K562 (cell line): ENCODE results near the gene PCED1B. TPM values are rescaled to one million over a fixed set of nuclear protein-coding genes. Genes with fewer than 3 reads are reported as not detected.

Experiments used
- ATAC-seq: fragments of 200-7000 bp; cut with Tn5 transposase; 3 replicates; pipeline ENCODE4 v1.9.1; 2020; ENCODE audit warnings: moderate library complexity
- BruUV-seq: library from RNA; stranded (reverse); fragments of 400-500 nt; replicated peaks from 2 replicates; lab custom pipeline; 2021; lab: Mats Ljungman, UMichigan
- CTCF ChIA-PET: fragments of 300-600 bp; formaldehyde crosslinking; extraction: SDS; loops from one replicate; lab custom pipeline; 2021; ENCODE audit warnings: low intra/inter-chr PET ratio; lab: Yijun Ruan, JAX
- POLR2A ChIA-PET: fragments of 300-600, 350-650 bp; sonication (Branson Sonifier 250); formaldehyde crosslinking; extraction: SDS; loops from one replicate; lab custom pipeline; 2021; ENCODE audit warnings: antibody characterized with exemption, inconsistent platforms; lab: Yijun Ruan, JAX
- DNase-seq, 4 experiments: peaks; one replicate each; pipeline versions ENCODE4 v3.0.0 to v3.0.0-alpha.2; 2011 to 2018; ENCODE audit warnings: low spot score in 3 of 4, mixed read lengths in 3 of 4; ENCODE audit errors: extremely low read depth in 1 of 4
- FAIRE-seq: peaks from 2 replicates; lab custom pipeline; 2011; peaks lifted over from hg19 to GRCh38; lab: Jason Lieb, UNC
- H2AFZ ChIP-seq: 2 replicates; pipeline ENCODE4 v1.6.0; 2011; ENCODE audit warnings: low read depth, low read length, control low read depth, inconsistent platforms
- H3K27ac ChIP-seq: fragments of 200-600 bp; 3 replicates; pipeline ENCODE4 v1.8.0; 2011; ENCODE audit warnings: low read depth, mild to moderate bottlenecking, control low read depth, inconsistent platforms, low read length, moderate library complexity, mixed read lengths; ENCODE audit errors: extremely low read depth
- H3K27me3 ChIP-seq, 2 experiments: fragments of 300-600 bp in 1 of 2; 2 replicates in 1 of 2; 3 replicates in 1 of 2; pipeline versions ENCODE4 v1.6.0 to v1.8.0; 2011; ENCODE audit warnings: inconsistent platforms in 2 of 2, low read length in 2 of 2, mild to moderate bottlenecking in 1 of 2, mixed read lengths in 1 of 2, moderate library complexity in 1 of 2; ENCODE audit not compliant: control insufficient read depth in 2 of 2, insufficient read depth in 2 of 2
- H3K36me3 ChIP-seq: fragments of 300-600 bp; 3 replicates; pipeline ENCODE4 v1.8.0; 2011; ENCODE audit warnings: mild to moderate bottlenecking, low read length, inconsistent platforms; ENCODE audit not compliant: control insufficient read depth, insufficient read depth
- H3K4me1 ChIP-seq, 2 experiments: fragments of 200-600 bp in 1 of 2; replicated peaks in 1 of 2; 2 replicates in 1 of 2; 3 replicates in 1 of 2; pipeline versions ENCODE4 v1.5.1 to v1.8.0; 2011; ENCODE audit warnings: inconsistent platforms in 2 of 2, low read length in 2 of 2, mild to moderate bottlenecking in 1 of 2, mixed read lengths in 1 of 2, moderate library complexity in 1 of 2; ENCODE audit not compliant: control insufficient read depth in 2 of 2, insufficient read depth in 2 of 2
- H3K4me2 ChIP-seq: 2 replicates; pipeline ENCODE4 v1.6.1; 2011; ENCODE audit warnings: low read length, control low read depth, inconsistent platforms, mixed read lengths; ENCODE audit not compliant: insufficient read depth
- H3K4me3 ChIP-seq: fragments of 200-600 bp; sonication (generic), shearing (Covaris generic); 2 replicates; pipeline ENCODE4 v1.5.1; 2016; ENCODE audit warnings: control low read depth, inconsistent platforms
- H3K79me2 ChIP-seq: fragments of 200-600 bp; 3 replicates; pipeline ENCODE4 v1.8.0; 2011; ENCODE audit warnings: low read length, inconsistent platforms; ENCODE audit not compliant: control insufficient read depth, insufficient read depth
- H3K9ac ChIP-seq, 2 experiments: 2 replicates each; pipeline versions ENCODE4 v1.6.0 to v1.6.1; 2011; ENCODE audit warnings: low read depth in 2 of 2, low read length in 2 of 2, control low read depth in 1 of 2, inconsistent platforms in 1 of 2, mild to moderate bottlenecking in 1 of 2, mixed read lengths in 1 of 2; ENCODE audit not compliant: insufficient read depth in 1 of 2
- H3K9me1 ChIP-seq: one replicate; pipeline ENCODE4 v1.6.0; 2011; ENCODE audit warnings: inconsistent platforms, mild to moderate bottlenecking, low read length, moderate library complexity; ENCODE audit not compliant: control insufficient read depth, insufficient read depth
- H3K9me3 ChIP-seq: replicated peaks from 2 replicates; pipeline ENCODE4 v1.5.1; 2011; ENCODE audit warnings: low read depth, low read length, inconsistent platforms; ENCODE audit not compliant: control insufficient read depth, insufficient read depth
- H4K20me1 ChIP-seq: replicated peaks from 2 replicates; pipeline ENCODE4 v1.6.1; 2011; ENCODE audit warnings: low read length, inconsistent platforms, mixed read lengths; ENCODE audit not compliant: control insufficient read depth, insufficient read depth
- BRCA1 ChIP-seq, 2 experiments: fragments of 450-650 bp in 1 of 2; sonication (generic) in 1 of 2; formaldehyde crosslinking in 1 of 2; IDR thresholded peaks; 2 replicates each; pipeline versions ENCODE4 v1.5.0 to v1.6.1; 2017 to 2020; ENCODE audit warnings: mild to moderate bottlenecking in 1 of 2, missing genetic modification reagents in 1 of 2
- DACH1 ChIP-seq: fragments of 450-650 bp; IDR thresholded peaks from 2 replicates; pipeline ENCODE4 v1.6.1; 2018; ENCODE audit not compliant: partially characterized antibody
- ETV5 ChIP-seq: sonication (generic); formaldehyde crosslinking; IDR thresholded peaks from 2 replicates; pipeline ENCODE4 v1.4.0; 2020; ENCODE audit warnings: low read depth, mild to moderate bottlenecking, missing genetic modification reagents
- FUS ChIP-seq: fragments of 200-400 bp; formaldehyde crosslinking; optimal IDR thresholded peaks from 2 replicates; pipeline ENCODE3; 2017; ENCODE audit warnings: low read depth, low read length
- MTF1 ChIP-seq: fragments of 250-450 bp; sonication (Bioruptor Pico); IDR thresholded peaks from 2 replicates; pipeline ENCODE4 v1.9.0; 2021; ENCODE audit warnings: moderate library complexity, mild to moderate bottlenecking, inconsistent platforms, borderline replicate concordance
- NRF1 ChIP-seq, 2 experiments: fragments of 450-650 bp; IDR thresholded peaks in 1 of 2; conservative IDR thresholded peaks in 1 of 2; 2 replicates each; pipeline ENCODE4 v1.6.1; 2014; ENCODE audit warnings: mild to moderate bottlenecking in 2 of 2
- OTX1 ChIP-seq: fragments of 450-650 bp; formaldehyde crosslinking; IDR thresholded peaks from 2 replicates; pipeline ENCODE4 v1.4.0; 2022; ENCODE audit warnings: mild to moderate bottlenecking
- PURB ChIP-seq: sonication (generic); formaldehyde crosslinking; IDR thresholded peaks from 2 replicates; pipeline ENCODE4 v1.9.0; 2021; ENCODE audit warnings: low read depth, mild to moderate bottlenecking, missing genetic modification reagents
- YBX1 ChIP-seq: fragments of 450-650 bp; IDR thresholded peaks from 2 replicates; pipeline ENCODE4 v1.7.1; 2016; ENCODE audit warnings: mild to moderate bottlenecking
- ZFP30 ChIP-seq: fragments of 250-450 bp; sonication (Bioruptor Pico); IDR thresholded peaks from 2 replicates; pipeline ENCODE4 v1.8.0; 2022; ENCODE audit warnings: moderate library complexity, mild to moderate bottlenecking, inconsistent platforms, borderline replicate concordance
- WGBS: fragments of 100-300 bp; shearing (Covaris generic); methylation state at CpG from one replicate; pipeline ENCODE4 v1.1.6; 2016; ENCODE audit warnings: low coverage, mixed read lengths; ENCODE audit not compliant: insufficient coverage; ENCODE audit errors: missing lambda C conversion rate; 5-methylcytosine and 5-hydroxymethylcytosine counted together
- in situ Hi-C: fragments of 300-500 bp; cut with MboI; formaldehyde crosslinking; loops from 4 replicates; pipeline ENCODE4 v1.15.0; 2018; ENCODE audit warnings: inconsistent platforms, mixed read lengths
- intact Hi-C: fragments of 100-400 bp; cut with micrococcal nuclease; formaldehyde crosslinking; loops from 2 replicates; pipeline ENCODE4 v1.14.2; 2022
- polyA plus RNA-seq, 8 experiments: library from polyadenylated mRNA; depleted of rRNA in 4 of 8; stranded (reverse) in 5 of 8; unstranded in 3 of 8; fragments of >200 nt; fragmentation: Nextera tagmentation in 2 of 8; fragmentation: Illumina TruSeq in 1 of 8; extraction: Ambion mirVana in 2 of 8; extraction: Trizol in 1 of 8; gene quantifications; 2 replicates each; pipeline versions ENCODE4 v1.2.1 to v1.2.3, GENCODE V29; 2011 to 2014; ENCODE audit warnings: inconsistent platforms in 1 of 8, missing spikeins in 1 of 8
- total RNA-seq, 7 experiments: library from RNA; depleted of rRNA in 6 of 7; stranded (reverse); fragments of >200 nt in 6 of 7; fragmentation: Illumina TruSeq in 2 of 7; extraction: Trizol in 2 of 7; gene quantifications; 2 replicates each; pipeline versions ENCODE4 v1.2.1 to v1.2.3, GENCODE V29; 2011 to 2021; ENCODE audit warnings: low replicate concordance in 1 of 7
- TF ChIP-seq, protein P1 (sequence below), 2 experiments: fragments of 450-650 bp; IDR thresholded peaks; 2 replicates each; pipeline ENCODE4 v1.6.1; 2018; ENCODE audit warnings: mild to moderate bottlenecking in 2 of 2, low read depth in 1 of 2; ENCODE audit not compliant: partially characterized antibody in 2 of 2
- TF ChIP-seq, protein P2 (sequence below): fragments of 250-450 bp; sonication (Bioruptor Pico); IDR thresholded peaks from 2 replicates; pipeline ENCODE4 v1.5.0; 2021; ENCODE audit warnings: mild to moderate bottlenecking, moderate library complexity

PCED1B gene
- total and polyA plus RNA-seq, 9 of the 15 experiments (the other 6 are each of a cell fraction or from before 2014, with no cell fraction given): 1.2 to 9.3 (median 2.5) TPM

GRCh38 chr12:47149146-47149545 lies 69.7 kb downstream of the PCED1B start:
- POLR2A ChIA-PET: interaction anchor here (0.7 to 1.8 kb wide), 2 partner anchors 9 to 290 kb away, joined by 3 to 4 read pairs; no protein-coding TSS in a partner anchor
- ATAC-seq (no peak), DNase-seq (no peak), FAIRE-seq (no peak)
- CTCF ChIA-PET: no interaction called here
- no peaks in the 10 kb centered on the region for H3K9me3 ChIP-seq
- no peaks in the 10 kb centered on the region; a peak in 2 of 5 replicates for H3K4me1 ChIP-seq
- H3K4me2 ChIP-seq: no peak overlapping the region
- no peak overlapping the region for H3K9ac ChIP-seq
- no peak overlapping the region for H3K27ac ChIP-seq
- in situ Hi-C loops: no loop called here
- no peaks in the 10 kb centered on the region for H3K27me3 ChIP-seq
- no TSS peak for BruUV-seq
- no peaks in the 10 kb centered on the region for H3K79me2 ChIP-seq
- H4K20me1 ChIP-seq: no peaks in the 10 kb centered on the region
- H3K36me3 ChIP-seq: no peaks in the 10 kb centered on the region
- no peak overlapping the region for H2AFZ ChIP-seq
- no peak overlapping the region for H3K4me3 ChIP-seq
- 43% methylated on average over 3 of the region's 3 CpGs for WGBS
- intact Hi-C loops: no loop called here
- H3K9me1 ChIP-seq: no peaks in the 10 kb centered on the region
- TF ChIP-seq BRCA1 (IDR thresholded peaks at IDR 0.05) (no peak), BRCA1 (CRISPR knock-in tag; IDR thresholded peaks at IDR 0.05) (no peak), MTF1 (CRISPR knock-in tag) (no peak), YBX1 (no peak), DACH1 (no peak), NRF1 (conservative IDR thresholded peaks at IDR 0.05 in 1 of 2, IDR thresholded peaks at IDR 0.05 in 1 of 2) (no peak), FUS (no peak), PURB (CRISPR knock-in tag) (no peak), OTX1 (CRISPR knock-in tag) (no peak), ETV5 (CRISPR knock-in tag) (no peak), ZFP30 (CRISPR knock-in tag) (no peak)
- TF ChIP-seq, protein P1, sequence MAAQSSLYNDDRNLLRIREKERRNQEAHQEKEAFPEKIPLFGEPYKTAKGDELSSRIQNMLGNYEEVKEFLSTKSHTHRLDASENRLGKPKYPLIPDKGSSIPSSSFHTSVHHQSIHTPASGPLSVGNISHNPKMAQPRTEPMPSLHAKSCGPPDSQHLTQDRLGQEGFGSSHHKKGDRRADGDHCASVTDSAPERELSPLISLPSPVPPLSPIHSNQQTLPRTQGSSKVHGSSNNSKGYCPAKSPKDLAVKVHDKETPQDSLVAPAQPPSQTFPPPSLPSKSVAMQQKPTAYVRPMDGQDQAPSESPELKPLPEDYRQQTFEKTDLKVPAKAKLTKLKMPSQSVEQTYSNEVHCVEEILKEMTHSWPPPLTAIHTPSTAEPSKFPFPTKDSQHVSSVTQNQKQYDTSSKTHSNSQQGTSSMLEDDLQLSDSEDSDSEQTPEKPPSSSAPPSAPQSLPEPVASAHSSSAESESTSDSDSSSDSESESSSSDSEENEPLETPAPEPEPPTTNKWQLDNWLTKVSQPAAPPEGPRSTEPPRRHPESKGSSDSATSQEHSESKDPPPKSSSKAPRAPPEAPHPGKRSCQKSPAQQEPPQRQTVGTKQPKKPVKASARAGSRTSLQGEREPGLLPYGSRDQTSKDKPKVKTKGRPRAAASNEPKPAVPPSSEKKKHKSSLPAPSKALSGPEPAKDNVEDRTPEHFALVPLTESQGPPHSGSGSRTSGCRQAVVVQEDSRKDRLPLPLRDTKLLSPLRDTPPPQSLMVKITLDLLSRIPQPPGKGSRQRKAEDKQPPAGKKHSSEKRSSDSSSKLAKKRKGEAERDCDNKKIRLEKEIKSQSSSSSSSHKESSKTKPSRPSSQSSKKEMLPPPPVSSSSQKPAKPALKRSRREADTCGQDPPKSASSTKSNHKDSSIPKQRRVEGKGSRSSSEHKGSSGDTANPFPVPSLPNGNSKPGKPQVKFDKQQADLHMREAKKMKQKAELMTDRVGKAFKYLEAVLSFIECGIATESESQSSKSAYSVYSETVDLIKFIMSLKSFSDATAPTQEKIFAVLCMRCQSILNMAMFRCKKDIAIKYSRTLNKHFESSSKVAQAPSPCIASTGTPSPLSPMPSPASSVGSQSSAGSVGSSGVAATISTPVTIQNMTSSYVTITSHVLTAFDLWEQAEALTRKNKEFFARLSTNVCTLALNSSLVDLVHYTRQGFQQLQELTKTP (IDR thresholded peaks at IDR 0.05; ENCODE audit: low read depth in 1 of 2, partially characterized antibody in 2 of 2): no peak
- TF ChIP-seq, protein P2, sequence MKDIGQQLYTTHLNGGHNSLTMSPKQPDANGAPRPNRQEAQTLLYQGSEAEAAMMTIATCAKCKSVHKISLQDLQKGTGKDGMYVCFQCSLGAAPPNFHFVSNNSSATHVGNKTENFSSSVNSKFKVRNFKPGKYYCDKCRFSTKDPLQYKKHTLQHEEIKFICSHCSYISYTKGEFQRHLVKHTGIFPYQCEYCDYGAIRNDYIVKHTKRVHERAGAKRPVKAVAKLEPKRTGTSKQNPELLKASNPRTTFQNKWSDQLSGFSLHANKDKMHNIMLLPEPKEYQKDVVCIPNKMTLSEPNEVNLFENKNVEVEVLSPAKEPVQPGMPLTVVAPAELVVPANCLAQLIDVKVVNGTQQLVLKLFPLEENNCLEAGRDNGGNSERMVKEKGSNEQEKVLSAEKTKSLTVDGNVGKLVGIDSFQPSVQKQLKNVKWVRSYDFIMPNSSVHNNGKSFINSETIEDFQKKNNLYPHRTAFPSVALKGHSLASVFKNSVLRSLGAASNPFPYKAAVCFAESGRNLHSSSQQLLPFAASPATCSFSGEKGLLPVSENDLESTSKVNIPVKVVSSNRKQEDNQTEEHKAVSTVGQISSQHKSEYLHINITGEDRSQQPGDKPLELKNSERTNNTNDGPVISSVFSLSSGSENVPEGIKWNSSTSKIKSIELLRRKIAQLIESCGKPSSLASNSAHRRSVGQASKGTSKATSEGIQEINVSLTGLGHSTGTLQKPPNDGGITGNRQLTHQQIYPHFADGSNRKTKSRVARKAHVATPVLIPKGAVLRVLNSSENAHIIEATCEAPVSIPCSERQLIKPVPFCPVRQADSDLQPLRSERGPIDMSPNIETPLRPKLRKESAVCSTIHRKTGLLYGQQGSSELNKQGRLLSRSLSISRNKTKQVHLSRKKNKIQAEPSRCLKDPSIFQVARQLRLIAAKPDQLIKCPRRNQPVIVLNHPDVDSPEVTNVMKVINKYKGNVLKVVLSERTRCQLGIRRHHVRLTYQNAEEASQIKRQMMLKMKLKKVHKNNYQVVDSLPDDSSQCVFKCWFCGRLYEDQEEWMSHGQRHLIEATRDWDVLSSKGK (CRISPR knock-in tag): no peak
